ENCODE results near the gene NTN5. TPM values are rescaled to one million over a fixed set of nuclear protein-coding genes. Genes with fewer than 3 reads are reported as not detected.

NTN5 gene
- total RNA-seq, 1 experiment from 2014 or later: 2.9 TPM

GRCh38 chr19:48639483-48640375 lies 33.1 kb downstream of the NTN5 start:
- Histone ChIP-seq H3K27me3 (ENCODE audit: insufficient read depth, low read depth) (no peaks in the 10 kb centered on the region), H3K36me3 (ENCODE audit: low read depth) (no peaks in the 10 kb centered on the region), H3K4me1 (replicated peaks; ENCODE audit: insufficient read depth) (peaks cover 17% of the 10 kb centered on the region), H2AFZ (peak overlapping the region; percentile 64; the same call in 1 of the 2 replicates), H3K4me3 (peak overlapping the region; percentile 39; the same call in 1 of the 2 replicates), H4K20me1 (ENCODE audit: insufficient read depth) (no peaks in the 10 kb centered on the region), H3K79me2 (ENCODE audit: low read depth) (peaks cover 11% of the 10 kb centered on the region), H3F3A (ENCODE audit: insufficient read depth, low read depth) (peaks cover 28% of the 10 kb centered on the region), H3K4me2 (peak overlapping the region; percentile 69), H3K9me2 (ENCODE audit: insufficient read depth) (no peaks in the 10 kb centered on the region), H3K27ac (no peak overlapping the region), H3K9me3 (ENCODE audit: insufficient read depth, low read depth) (no peaks in the 10 kb centered on the region)
- intact Hi-C loops (cut with micrococcal nuclease; ENCODE audit: unreplicated experiment): loop anchor here (5.0 to 10.0 kb wide), 3 partner anchors 98 to 355 kb away; partner anchors contain the start of genes GYS1 and RUVBL2
- TF ChIP-seq EZH2 (IDR thresholded peaks at IDR 0.05; ENCODE audit: low read depth) (no peak), CTCF (conservative IDR thresholded peaks at IDR 0.05) (no peak)
- ChIA-PET POLR2A (ENCODE audit: unreplicated experiment) (interaction anchor here (0.5 kb wide), 1 partner anchor 32 kb away, joined by 3 read pairs; no protein-coding TSS in a partner anchor), CTCF (interaction anchor here (0.5 to 0.6 kb wide), 2 partner anchors 13 to 353 kb away, joined by 3 to 4 read pairs; partner anchors contain the start of gene GYS1)
- no TSS peak for BruUV-seq (replicated peaks)
- DNase-seq: peak in 1 of 2 experiments; percentile 48

GRCh38 chr19:48638831-48639381 lies 33.9 kb downstream of the NTN5 start:
- H3K4me1 ChIP-seq (replicated peaks; ENCODE audit: insufficient read depth): peaks cover 23% of the 10 kb centered on the region
- no peak overlapping the region for H2AFZ ChIP-seq
- POLR2A ChIA-PET (ENCODE audit: unreplicated experiment): no interaction called here
- peak overlapping the region; percentile 83 for H3K4me2 ChIP-seq
- H3K36me3 ChIP-seq (ENCODE audit: low read depth): no peaks in the 10 kb centered on the region
- CTCF ChIA-PET: interaction anchor here (0.6 kb wide), 1 partner anchor 354 kb away, joined by 3 read pairs; the partner anchor contains the start of gene GYS1
- intact Hi-C loops (cut with micrococcal nuclease; ENCODE audit: unreplicated experiment): loop anchor here (5.0 kb wide), 2 partner anchors 98 to 137 kb away; no protein-coding TSS in a partner anchor
- no peak for DNase-seq
- BruUV-seq (replicated peaks): no TSS peak
- no peaks in the 10 kb centered on the region for H4K20me1 ChIP-seq (ENCODE audit: insufficient read depth)
- no peaks in the 10 kb centered on the region for H3K9me3 ChIP-seq (ENCODE audit: insufficient read depth, low read depth)
- no peak overlapping the region; the same call in 1 of the 2 replicates for H3K4me3 ChIP-seq
- H3K27ac ChIP-seq: no peak overlapping the region
- no peak for TF ChIP-seq EZH2 (IDR thresholded peaks at IDR 0.05; ENCODE audit: low read depth)
- TF ChIP-seq CTCF (conservative IDR thresholded peaks at IDR 0.05): no peak
- H3K79me2 ChIP-seq (ENCODE audit: low read depth): peaks cover 11% of the 10 kb centered on the region
- peaks cover 32% of the 10 kb centered on the region for H3F3A ChIP-seq (ENCODE audit: insufficient read depth, low read depth)
- H3K27me3 ChIP-seq (ENCODE audit: insufficient read depth, low read depth): no peaks in the 10 kb centered on the region
- no peaks in the 10 kb centered on the region for H3K9me2 ChIP-seq (ENCODE audit: insufficient read depth)
